HepG2 (cell line): Measurements from ENCODE around the gene PYY. TPM values are rescaled to one million over a fixed set of nuclear protein-coding genes. Genes with fewer than 3 reads are reported as not detected.

Experiments
- ATAC-seq: fragments of 200-7000 bp; cut with Tn5 transposase; 3 replicates; pipeline ENCODE4 v1.9.1; 2020; ENCODE audit warnings: mild to moderate bottlenecking, moderate library complexity
- BruUV-seq: library from RNA; stranded (reverse); fragments of 400-500 nt; replicated peaks from 2 replicates; lab custom pipeline; 2021; lab: Mats Ljungman, UMichigan
- CTCF ChIA-PET: fragments of 300-600 bp; formaldehyde crosslinking; extraction: SDS; loops from one replicate; lab custom pipeline; 2021; ENCODE audit warnings: low total read pairs, inconsistent platforms, low intra/inter-chr PET ratio; lab: Yijun Ruan, JAX
- POLR2A ChIA-PET: fragments of 350-600 bp; sonication (Branson Sonifier 250); formaldehyde crosslinking; loops from one replicate; lab custom pipeline; 2020; ENCODE audit warnings: antibody characterized with exemption, inconsistent platforms; lab: Yijun Ruan, JAX
- DNase-seq: peaks from one replicate; pipeline ENCODE4 v3.0.0-alpha.2; 2015; ENCODE audit warnings: low spot score
- FAIRE-seq: peaks from 3 replicates; lab custom pipeline; 2011; peaks lifted over from hg19 to GRCh38; lab: Jason Lieb, UNC
- H2AFZ ChIP-seq: one replicate; pipeline ENCODE4 v1.6.1; 2011; ENCODE audit warnings: low read length, inconsistent platforms
- H3K27ac ChIP-seq: fragments of 300-600 bp; 3 replicates; pipeline ENCODE4 v1.8.0; 2011; ENCODE audit warnings: mixed run types, mild to moderate bottlenecking, mixed read lengths, low read length, inconsistent platforms; ENCODE audit not compliant: insufficient read depth; ENCODE audit errors: extremely low read length
- H3K27me3 ChIP-seq, 2 experiments: fragments of 200-600 bp in 1 of 2; 2 replicates in 1 of 2; 3 replicates in 1 of 2; pipeline versions ENCODE4 v1.6.0 to v1.8.0; 2011; ENCODE audit warnings: low read length in 2 of 2, mild to moderate bottlenecking in 2 of 2, moderate library complexity in 2 of 2, inconsistent platforms in 1 of 2; ENCODE audit not compliant: insufficient read depth in 2 of 2, control insufficient read depth in 1 of 2
- H3K36me3 ChIP-seq, 2 experiments: fragments of 200-600 bp in 1 of 2; replicated peaks in 1 of 2; 2 replicates in 1 of 2; 3 replicates in 1 of 2; pipeline versions ENCODE4 v1.5.1 to v1.8.0; 2011; ENCODE audit warnings: low read length in 2 of 2, inconsistent platforms in 1 of 2; ENCODE audit not compliant: insufficient read depth in 2 of 2, control insufficient read depth in 1 of 2
- H3K4me1 ChIP-seq: 2 replicates; pipeline ENCODE4 v1.5.1; 2012; ENCODE audit warnings: low read length, inconsistent platforms; ENCODE audit not compliant: insufficient read depth
- H3K4me2 ChIP-seq: 2 replicates; pipeline ENCODE4 v1.6.0; 2011; ENCODE audit warnings: low read depth, low read length, inconsistent platforms
- H3K4me3 ChIP-seq, 3 experiments: fragments of 200-600 bp in 1 of 3; sonication (generic), shearing (Covaris generic) in 1 of 3; replicated peaks in 1 of 3; 2 replicates each; pipeline ENCODE4 v1.5.1; 2011 to 2016; ENCODE audit warnings: low read length in 3 of 3, inconsistent platforms in 2 of 3, low read depth in 2 of 3, mild to moderate bottlenecking in 2 of 3, control low read depth in 1 of 3, mixed read lengths in 1 of 3; ENCODE audit not compliant: insufficient read depth in 1 of 3
- H3K79me2 ChIP-seq: one replicate; pipeline ENCODE4 v1.6.1; 2011; ENCODE audit warnings: low read length, inconsistent platforms; ENCODE audit not compliant: insufficient read depth
- H3K9ac ChIP-seq: 2 replicates; pipeline ENCODE4 v1.6.0; 2011; ENCODE audit warnings: mild to moderate bottlenecking, low read depth, low read length, inconsistent platforms; ENCODE audit not compliant: insufficient read depth
- H3K9me3 ChIP-seq: 2 replicates; pipeline ENCODE4 v1.5.1; 2012; ENCODE audit warnings: mild to moderate bottlenecking, low read length
- H4K20me1 ChIP-seq: 2 replicates; pipeline ENCODE4 v1.6.0; 2011; ENCODE audit warnings: inconsistent platforms, mild to moderate bottlenecking, low read length, moderate library complexity; ENCODE audit not compliant: insufficient read depth
- BHLHE40 ChIP-seq: IDR thresholded peaks from 2 replicates; pipeline ENCODE4 v1.6.1; 2011; ENCODE audit warnings: low read length, improper control_type of control experiment
- CHD4 ChIP-seq: fragments of 200-600 bp; sonication (generic); IDR thresholded peaks from 2 replicates; pipeline ENCODE4 v1.7.0; 2017; ENCODE audit warnings: mild to moderate bottlenecking, low read length, borderline replicate concordance
- RBM39 ChIP-seq: fragments of 200-400 bp; formaldehyde crosslinking; IDR thresholded peaks from one replicate; pipeline ENCODE4 v1.6.1; 2018; ENCODE audit warnings: antibody characterized with exemption, mild to moderate bottlenecking, low read depth, low read length; ENCODE audit not compliant: poor library complexity, severe bottlenecking
- RXRA ChIP-seq: sonication (generic); formaldehyde crosslinking; IDR thresholded peaks from 2 replicates; pipeline ENCODE4 v1.5.1; 2020; ENCODE audit warnings: missing genetic modification reagents
- SIN3A ChIP-seq: IDR thresholded peaks from 2 replicates; pipeline ENCODE4 v1.6.1; 2011; ENCODE audit warnings: low read depth, mild to moderate bottlenecking, control low read depth, low read length, borderline replicate concordance
- SMYD3 ChIP-seq: sonication (generic); formaldehyde crosslinking; IDR thresholded peaks from 2 replicates; pipeline ENCODE4 v1.8.1; 2023; ENCODE audit warnings: mild to moderate bottlenecking, missing genetic modification reagents
- ZEB1 ChIP-seq: IDR thresholded peaks from 2 replicates; pipeline ENCODE4 v1.6.1; 2012; ENCODE audit warnings: mild to moderate bottlenecking, low read depth, inconsistent platforms; ENCODE audit not compliant: insufficient replicate concordance
- ZNF660 ChIP-seq: sonication (generic); formaldehyde crosslinking; IDR thresholded peaks from 2 replicates; pipeline ENCODE4 v1.5.1; 2020; ENCODE audit warnings: mild to moderate bottlenecking, low read depth, missing genetic modification reagents, borderline replicate concordance
- ZNF75D ChIP-seq: sonication (generic); formaldehyde crosslinking; IDR thresholded peaks from 2 replicates; pipeline ENCODE4 v1.8.1; 2023; ENCODE audit warnings: missing genetic modification reagents, mild to moderate bottlenecking, borderline replicate concordance
- ZSCAN22 ChIP-seq: sonication (generic); formaldehyde crosslinking; IDR thresholded peaks from 2 replicates; pipeline ENCODE4 v1.4.0; 2020; ENCODE audit warnings: mild to moderate bottlenecking, missing genetic modification reagents
- ZSCAN25 ChIP-seq: sonication (generic); formaldehyde crosslinking; IDR thresholded peaks from 2 replicates; pipeline ENCODE4 v1.8.0; 2022; ENCODE audit warnings: mild to moderate bottlenecking, missing genetic modification reagents
- WGBS: methylation state at CpG from one replicate; pipeline ENCODE4 v1.1.6; 2017; ENCODE audit warnings: low lambda C conversion rate; 5-methylcytosine and 5-hydroxymethylcytosine counted together
- in situ Hi-C: cut with HindIII; loops from 2 replicates; pipeline ENCODE4 v1.10.0; 2017; ENCODE audit warnings: low pct_unique_long_range_greater_than_20kb; ENCODE audit not compliant: extremely low pct_ligation_motif_present
- intact Hi-C: fragments of 100-400 bp; cut with micrococcal nuclease; formaldehyde crosslinking; loops from one replicate; pipeline ENCODE4 v1.10.0; 2022; ENCODE audit not compliant: unreplicated experiment
- polyA plus RNA-seq, 8 experiments: library from polyadenylated mRNA; depleted of rRNA in 3 of 8; stranded (reverse) in 7 of 8; unstranded in 1 of 8; fragments of >200 nt; fragmentation: Illumina TruSeq in 4 of 8; extraction: Trizol in 4 of 8; gene quantifications; 2 replicates each; pipeline versions ENCODE4 v1.2.1 to v1.2.3, GENCODE V29; 2011 to 2016; ENCODE audit warnings: low read depth in 4 of 8, missing spikeins in 1 of 8, mixed read lengths in 1 of 8; ENCODE audit not compliant: insufficient read depth in 1 of 8
- total RNA-seq, 5 experiments: library from RNA; depleted of rRNA; stranded (reverse); fragments of >200 nt; fragmentation: Illumina TruSeq; extraction: Trizol; gene quantifications; 2 replicates each; pipeline ENCODE4 v1.2.3, GENCODE V29; 2016; ENCODE audit warnings: low read depth in 1 of 5
- TF ChIP-seq, protein P1 (sequence below): sonication (generic); formaldehyde crosslinking; IDR thresholded peaks from 2 replicates; pipeline ENCODE4 v1.5.1; 2020; ENCODE audit warnings: missing genetic modification reagents, mild to moderate bottlenecking, borderline replicate concordance
- TF ChIP-seq, protein P2 (sequence below): sonication (generic); formaldehyde crosslinking; IDR thresholded peaks from 2 replicates; pipeline ENCODE4 v1.5.0; 2020; ENCODE audit warnings: missing genetic modification reagents
- TF ChIP-seq, protein P3 (sequence below): IDR thresholded peaks from 2 replicates; pipeline ENCODE4 v1.6.1; 2016; ENCODE audit warnings: low read depth, missing genetic modification reagents, missing compliant biosample characterization

The PYY gene
- total and polyA plus RNA-seq, 2 of the 13 experiments (the other 11 are each of a cell fraction or from before 2014, with no cell fraction given), result 0.25 TPM; not detected in 1

DNA sequence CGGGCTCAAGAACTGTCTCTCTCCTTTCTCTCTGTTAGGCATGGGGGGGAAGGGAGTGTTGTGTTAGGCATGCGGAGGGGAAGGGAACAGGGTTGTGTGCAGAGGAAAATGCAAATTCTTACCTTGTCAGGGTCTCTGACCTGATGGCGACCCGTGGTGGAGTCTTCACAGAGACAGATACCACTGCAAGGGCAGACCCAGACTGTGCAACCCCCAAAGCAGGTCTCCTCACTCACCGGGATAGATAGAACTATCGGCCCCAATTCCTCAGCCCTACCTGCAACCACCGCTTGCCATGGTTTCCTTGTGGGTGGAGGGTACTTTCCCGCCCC, 36.8 kb downstream of the PYY start:
- Histone ChIP-seq H3K4me3 (no peak overlapping the region), H3K27me3 (peaks cover 7 to 61% of the 10 kb centered on the region in 2 experiments; a peak in 4 of 5 replicates)
- no peak for FAIRE-seq

More for the DNA sequence above, 36.8 kb downstream of the PYY start:
- H3K36me3 ChIP-seq, result no peaks in the 10 kb centered on the region
- H3K79me2 ChIP-seq, result no peaks in the 10 kb centered on the region
- no peaks in the 10 kb centered on the region for H3K9me3 ChIP-seq
- no peak for TF ChIP-seq BHLHE40
- no peak for TF ChIP-seq CHD4
- TF ChIP-seq ZEB1, result no peak
- TF ChIP-seq SIN3A, result no peak
- TF ChIP-seq RXRA, result no peak
- TF ChIP-seq ZSCAN22 (CRISPR knock-in tag), result no peak
- no peak for TF ChIP-seq RBM39
- TF ChIP-seq, protein P1, sequence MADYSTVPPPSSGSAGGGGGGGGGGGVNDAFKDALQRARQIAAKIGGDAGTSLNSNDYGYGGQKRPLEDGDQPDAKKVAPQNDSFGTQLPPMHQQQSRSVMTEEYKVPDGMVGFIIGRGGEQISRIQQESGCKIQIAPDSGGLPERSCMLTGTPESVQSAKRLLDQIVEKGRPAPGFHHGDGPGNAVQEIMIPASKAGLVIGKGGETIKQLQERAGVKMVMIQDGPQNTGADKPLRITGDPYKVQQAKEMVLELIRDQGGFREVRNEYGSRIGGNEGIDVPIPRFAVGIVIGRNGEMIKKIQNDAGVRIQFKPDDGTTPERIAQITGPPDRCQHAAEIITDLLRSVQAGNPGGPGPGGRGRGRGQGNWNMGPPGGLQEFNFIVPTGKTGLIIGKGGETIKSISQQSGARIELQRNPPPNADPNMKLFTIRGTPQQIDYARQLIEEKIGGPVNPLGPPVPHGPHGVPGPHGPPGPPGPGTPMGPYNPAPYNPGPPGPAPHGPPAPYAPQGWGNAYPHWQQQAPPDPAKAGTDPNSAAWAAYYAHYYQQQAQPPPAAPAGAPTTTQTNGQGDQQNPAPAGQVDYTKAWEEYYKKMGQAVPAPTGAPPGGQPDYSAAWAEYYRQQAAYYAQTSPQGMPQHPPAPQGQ, result no peak
- TF ChIP-seq, protein P2, sequence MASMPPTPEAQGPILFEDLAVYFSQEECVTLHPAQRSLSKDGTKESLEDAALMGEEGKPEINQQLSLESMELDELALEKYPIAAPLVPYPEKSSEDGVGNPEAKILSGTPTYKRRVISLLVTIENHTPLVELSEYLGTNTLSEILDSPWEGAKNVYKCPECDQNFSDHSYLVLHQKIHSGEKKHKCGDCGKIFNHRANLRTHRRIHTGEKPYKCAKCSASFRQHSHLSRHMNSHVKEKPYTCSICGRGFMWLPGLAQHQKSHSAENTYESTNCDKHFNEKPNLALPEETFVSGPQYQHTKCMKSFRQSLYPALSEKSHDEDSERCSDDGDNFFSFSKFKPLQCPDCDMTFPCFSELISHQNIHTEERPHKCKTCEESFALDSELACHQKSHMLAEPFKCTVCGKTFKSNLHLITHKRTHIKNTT (CRISPR knock-in tag), result no peak
- TF ChIP-seq SMYD3, result no peak
- TF ChIP-seq ZSCAN25 (CRISPR knock-in tag), result no peak
- no peak for TF ChIP-seq ZNF75D (CRISPR knock-in tag)
- TF ChIP-seq, protein P3, sequence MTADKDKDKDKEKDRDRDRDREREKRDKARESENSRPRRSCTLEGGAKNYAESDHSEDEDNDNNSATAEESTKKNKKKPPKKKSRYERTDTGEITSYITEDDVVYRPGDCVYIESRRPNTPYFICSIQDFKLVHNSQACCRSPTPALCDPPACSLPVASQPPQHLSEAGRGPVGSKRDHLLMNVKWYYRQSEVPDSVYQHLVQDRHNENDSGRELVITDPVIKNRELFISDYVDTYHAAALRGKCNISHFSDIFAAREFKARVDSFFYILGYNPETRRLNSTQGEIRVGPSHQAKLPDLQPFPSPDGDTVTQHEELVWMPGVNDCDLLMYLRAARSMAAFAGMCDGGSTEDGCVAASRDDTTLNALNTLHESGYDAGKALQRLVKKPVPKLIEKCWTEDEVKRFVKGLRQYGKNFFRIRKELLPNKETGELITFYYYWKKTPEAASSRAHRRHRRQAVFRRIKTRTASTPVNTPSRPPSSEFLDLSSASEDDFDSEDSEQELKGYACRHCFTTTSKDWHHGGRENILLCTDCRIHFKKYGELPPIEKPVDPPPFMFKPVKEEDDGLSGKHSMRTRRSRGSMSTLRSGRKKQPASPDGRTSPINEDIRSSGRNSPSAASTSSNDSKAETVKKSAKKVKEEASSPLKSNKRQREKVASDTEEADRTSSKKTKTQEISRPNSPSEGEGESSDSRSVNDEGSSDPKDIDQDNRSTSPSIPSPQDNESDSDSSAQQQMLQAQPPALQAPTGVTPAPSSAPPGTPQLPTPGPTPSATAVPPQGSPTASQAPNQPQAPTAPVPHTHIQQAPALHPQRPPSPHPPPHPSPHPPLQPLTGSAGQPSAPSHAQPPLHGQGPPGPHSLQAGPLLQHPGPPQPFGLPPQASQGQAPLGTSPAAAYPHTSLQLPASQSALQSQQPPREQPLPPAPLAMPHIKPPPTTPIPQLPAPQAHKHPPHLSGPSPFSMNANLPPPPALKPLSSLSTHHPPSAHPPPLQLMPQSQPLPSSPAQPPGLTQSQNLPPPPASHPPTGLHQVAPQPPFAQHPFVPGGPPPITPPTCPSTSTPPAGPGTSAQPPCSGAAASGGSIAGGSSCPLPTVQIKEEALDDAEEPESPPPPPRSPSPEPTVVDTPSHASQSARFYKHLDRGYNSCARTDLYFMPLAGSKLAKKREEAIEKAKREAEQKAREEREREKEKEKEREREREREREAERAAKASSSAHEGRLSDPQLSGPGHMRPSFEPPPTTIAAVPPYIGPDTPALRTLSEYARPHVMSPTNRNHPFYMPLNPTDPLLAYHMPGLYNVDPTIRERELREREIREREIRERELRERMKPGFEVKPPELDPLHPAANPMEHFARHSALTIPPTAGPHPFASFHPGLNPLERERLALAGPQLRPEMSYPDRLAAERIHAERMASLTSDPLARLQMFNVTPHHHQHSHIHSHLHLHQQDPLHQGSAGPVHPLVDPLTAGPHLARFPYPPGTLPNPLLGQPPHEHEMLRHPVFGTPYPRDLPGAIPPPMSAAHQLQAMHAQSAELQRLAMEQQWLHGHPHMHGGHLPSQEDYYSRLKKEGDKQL (CRISPR knock-in tag), result no peak
- no peak for TF ChIP-seq ZNF660 (CRISPR knock-in tag)
- TF ChIP-seq, all 625 proteins: peak for 0
- WGBS, result 26% methylated on average over 7 of the region's 8 CpGs
- DNase-seq (no peak), ATAC-seq (no peak)
- in situ Hi-C loops (no loop called here), intact Hi-C loops (no loop called here)
- POLR2A ChIA-PET, result no interaction called here
- CTCF ChIA-PET, result no interaction called here
- Histone ChIP-seq H3K4me2 (no peak overlapping the region), H3K4me1 (no peaks in the 10 kb centered on the region), H3K27ac (no peak overlapping the region), H3K9ac (no peak overlapping the region), H4K20me1 (no peaks in the 10 kb centered on the region), H2AFZ (no peak overlapping the region)
- BruUV-seq, result no TSS peak
